ENCODE results near the gene RNF19B. TPM values are rescaled to one million over a fixed set of nuclear protein-coding genes. Genes with fewer than 3 reads are reported as not detected.
A peak's percentile ranks its signal among the peaks of the same experiment; 100 is the strongest.

RNF19B gene
- polyA plus RNA-seq, 2 of the 4 experiments (the other 2 are of a cell fraction): 9.9 to 22.6 TPM

DNA sequence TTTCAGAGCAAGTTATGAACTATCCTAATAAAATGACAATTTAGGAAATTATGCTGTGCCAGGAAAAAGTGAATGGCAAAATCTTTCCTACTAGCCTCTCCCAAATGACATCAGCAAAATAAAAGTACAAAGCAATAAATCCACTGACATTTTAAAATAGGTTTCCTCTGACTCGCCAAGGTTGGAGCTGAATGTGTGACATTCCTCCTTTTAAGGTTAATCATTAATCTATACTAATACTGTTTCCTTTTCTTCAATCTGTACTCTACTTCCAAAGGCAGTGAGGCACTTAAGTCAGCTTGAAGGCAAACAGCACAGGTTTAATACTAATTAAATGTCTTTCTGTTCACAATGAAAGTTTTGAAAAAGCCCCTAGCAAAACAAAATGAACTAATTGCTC lies 15.7 kb downstream of the RNF19B start:
- FAIRE-seq (no peak), DNase-seq (ENCODE audit: low read depth in 1 of 2, low spot score in 1 of 2) (peak; percentile 29 to 46), ATAC-seq (peak; percentile 47 to 74; a peak in 4 of 6 replicates)
- Histone ChIP-seq H3K4me2 (peak overlapping the region; percentile 89), H3K4me3 (no peak overlapping the region), H3K27ac (peak overlapping the region; percentile 61 to 69), H3K9me3 (no peaks in the 10 kb centered on the region), H3K4me1 (peaks cover 40% of the 10 kb centered on the region)
- ChIA-PET CTCF (interaction anchor here (1.1 to 4.2 kb wide), 5 partner anchors 15 to 178 kb away, joined by 3 to 21 read pairs (median 4); no protein-coding TSS in a partner anchor), POLR2A (interaction anchor here (1.4 kb wide), 1 partner anchor 15 kb away, joined by 7 read pairs; the partner anchor contains the start of gene RNF19B)
- WGBS (ENCODE audit: missing lambda C conversion rate): 2% methylated on average over 1 of the region's 1 CpG
- TF ChIP-seq RFX5 (IDR thresholded peaks at IDR 0.05): no peak
- no peak for TF ChIP-seq FOXS1 (CRISPR knock-in tag; IDR thresholded peaks at IDR 0.05)
- no peak for TF ChIP-seq CHD4 (IDR thresholded peaks at IDR 0.05; ENCODE audit: borderline replicate concordance)
- TF ChIP-seq CBX8 (IDR thresholded peaks at IDR 0.05): no peak
- no peak for TF ChIP-seq JUN (IDR thresholded peaks at IDR 0.05)
- TF ChIP-seq MAFK (IDR thresholded peaks at IDR 0.05; ENCODE audit: partially characterized antibody): peak; percentile 57

- no peak for FAIRE-seq
- no peaks in the 10 kb centered on the region for H3K9me3 ChIP-seq
- no peak for ATAC-seq
- DNase-seq (ENCODE audit: low read depth in 1 of 2, low spot score in 1 of 2): no peak
- peak overlapping the region; percentile 61 to 69 for H3K27ac ChIP-seq
- POLR2A ChIA-PET: interaction anchor here (1.2 to 1.4 kb wide), 2 partner anchors 16 to 33 kb away, joined by 3 to 7 read pairs; partner anchors contain the start of gene RNF19B
- no peak overlapping the region for H3K4me3 ChIP-seq
- H3K4me1 ChIP-seq: peaks cover 35% of the 10 kb centered on the region
- CTCF ChIA-PET: interaction anchor here (1.1 to 4.2 kb wide), 4 partner anchors 15 to 179 kb away, joined by 3 to 21 read pairs (median 4); no protein-coding TSS in a partner anchor
- peak overlapping the region; percentile 89 for H3K4me2 ChIP-seq
- TF ChIP-seq POLR2AphosphoS2 (conservative IDR thresholded peaks at IDR 0.05; ENCODE audit: low read length) (no peak), NFE2L2 (conservative IDR thresholded peaks at IDR 0.05; ENCODE audit: low read length) (no peak), KDM1A (IDR thresholded peaks at IDR 0.05; ENCODE audit: low read depth) (no peak), ELK1 (IDR thresholded peaks at IDR 0.05; ENCODE audit: low read depth, low read length) (no peak), PBX3 (IDR thresholded peaks at IDR 0.05) (no peak), RNF2 (IDR thresholded peaks at IDR 0.05; ENCODE audit: borderline replicate concordance, low read depth) (no peak), HOXA7 (CRISPR knock-in tag; IDR thresholded peaks at IDR 0.05) (no peak), MAZ (IDR thresholded peaks at IDR 0.05; ENCODE audit: borderline replicate concordance, low read depth, low read length) (no peak), CHD4 (IDR thresholded peaks at IDR 0.05; ENCODE audit: borderline replicate concordance) (no peak), HDAC2 (IDR thresholded peaks at IDR 0.05) (no peak), HMGXB4 (CRISPR knock-in tag; IDR thresholded peaks at IDR 0.05; ENCODE audit: borderline replicate concordance) (no peak), BCL3 (IDR thresholded peaks at IDR 0.05) (no peak), ZFP36 (IDR thresholded peaks at IDR 0.05; ENCODE audit: borderline replicate concordance, partially characterized antibody) (no peak), FOSL2 (IDR thresholded peaks at IDR 0.05) (no peak), FOSL2 (CRISPR knock-in tag; IDR thresholded peaks at IDR 0.05) (no peak), ATOH8 (CRISPR knock-in tag; IDR thresholded peaks at IDR 0.05; ENCODE audit: low read depth) (no peak), JUN (IDR thresholded peaks at IDR 0.05) (no peak), FOXS1 (CRISPR knock-in tag; IDR thresholded peaks at IDR 0.05) (no peak), BHLHE40 (IDR thresholded peaks at IDR 0.05; ENCODE audit: low read depth, low read length) (no peak), RFX5 (IDR thresholded peaks at IDR 0.05) (no peak)
- TF ChIP-seq, protein P1, sequence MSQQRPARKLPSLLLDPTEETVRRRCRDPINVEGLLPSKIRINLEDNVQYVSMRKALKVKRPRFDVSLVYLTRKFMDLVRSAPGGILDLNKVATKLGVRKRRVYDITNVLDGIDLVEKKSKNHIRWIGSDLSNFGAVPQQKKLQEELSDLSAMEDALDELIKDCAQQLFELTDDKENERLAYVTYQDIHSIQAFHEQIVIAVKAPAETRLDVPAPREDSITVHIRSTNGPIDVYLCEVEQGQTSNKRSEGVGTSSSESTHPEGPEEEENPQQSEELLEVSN (IDR thresholded peaks at IDR 0.05; ENCODE audit: borderline replicate concordance, low read depth): no peak
- WGBS (ENCODE audit: missing lambda C conversion rate): 64% methylated on average over 1 of the region's 1 CpG
Observed at GRCh38 chr1:32948390-32948722, 16.3 kb downstream of the RNF19B start.
